ENCODE data around the gene RNF8.

RNF8 gene

DNA sequence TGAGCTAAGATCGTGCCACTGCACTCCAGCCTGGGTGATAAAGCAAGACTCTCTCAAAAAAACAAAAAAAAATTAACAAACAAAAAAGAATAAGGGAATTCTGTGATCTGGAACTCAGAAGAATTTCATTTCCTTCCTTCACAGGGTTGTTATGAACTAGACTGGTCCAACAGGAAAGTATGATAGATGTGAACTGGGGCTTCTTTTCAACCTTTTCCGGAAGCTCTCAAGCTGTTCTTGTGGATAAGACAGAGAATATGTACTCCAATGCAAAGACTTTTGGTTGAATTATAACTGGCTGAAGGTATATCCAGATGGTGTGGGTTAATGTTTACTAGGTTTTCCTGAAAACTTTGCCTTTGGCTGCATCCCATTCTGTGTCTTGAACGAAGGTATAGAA is 5.3 kb downstream of the RNF8 start:
- DNase-seq (ENCODE audit: low spot score), result no peak

DNA sequence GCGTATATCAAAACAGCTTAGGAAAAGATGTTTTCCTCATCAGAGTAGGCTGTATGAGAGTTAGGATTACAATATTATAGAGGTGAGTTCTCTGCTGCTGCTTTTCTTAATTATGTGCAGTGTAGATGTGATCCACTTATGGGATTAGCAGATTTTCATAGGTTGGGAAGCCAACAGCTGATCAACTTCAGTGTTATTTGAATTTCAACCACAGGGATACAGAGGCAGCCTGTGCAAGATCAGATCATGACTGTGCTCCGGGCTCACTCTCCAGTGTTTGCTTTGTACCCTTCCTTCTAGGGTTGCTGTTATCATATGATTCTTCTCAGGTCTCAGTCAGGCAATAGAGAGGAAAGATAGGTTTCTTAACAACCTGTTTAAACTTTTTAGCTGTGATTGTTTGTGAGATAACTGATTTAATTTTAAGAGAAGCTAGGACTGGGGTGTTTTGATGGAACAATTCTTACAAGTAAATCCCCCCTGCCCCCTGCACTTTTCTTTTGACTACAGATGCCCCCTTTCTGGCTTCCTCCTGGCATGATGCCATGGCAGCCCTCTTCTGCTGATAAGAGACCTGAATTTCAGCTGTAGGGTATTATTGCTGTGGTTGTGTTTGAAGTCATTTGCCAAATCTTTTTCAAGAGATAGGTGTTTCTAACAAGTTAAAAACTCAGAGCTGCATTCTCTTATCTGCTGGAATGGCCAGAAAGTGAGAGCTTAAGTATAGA is 8.5 kb downstream of the RNF8 start:
- DNase-seq (ENCODE audit: low spot score), result no peak

DNA sequence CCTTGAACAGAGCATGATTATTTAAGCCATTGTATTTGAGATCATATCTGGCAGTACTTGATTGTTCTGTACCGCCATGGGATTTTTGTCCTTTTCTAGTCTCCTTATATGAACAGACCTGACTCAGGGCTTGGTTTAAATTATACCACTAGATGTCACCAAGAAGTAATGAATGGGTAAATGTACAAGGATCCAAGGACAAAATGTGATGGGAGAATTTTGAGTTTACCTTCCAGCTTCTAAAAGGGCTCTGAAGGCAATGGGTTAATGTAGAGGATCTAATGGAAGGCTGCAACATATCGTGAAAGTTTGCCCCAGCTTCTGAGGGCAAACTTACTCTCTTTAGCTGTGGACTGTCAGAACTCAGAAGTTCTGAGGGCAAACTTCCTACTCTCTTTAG is 12.0 kb downstream of the RNF8 start:
- DNase-seq (ENCODE audit: low spot score), result no peak

DNA sequence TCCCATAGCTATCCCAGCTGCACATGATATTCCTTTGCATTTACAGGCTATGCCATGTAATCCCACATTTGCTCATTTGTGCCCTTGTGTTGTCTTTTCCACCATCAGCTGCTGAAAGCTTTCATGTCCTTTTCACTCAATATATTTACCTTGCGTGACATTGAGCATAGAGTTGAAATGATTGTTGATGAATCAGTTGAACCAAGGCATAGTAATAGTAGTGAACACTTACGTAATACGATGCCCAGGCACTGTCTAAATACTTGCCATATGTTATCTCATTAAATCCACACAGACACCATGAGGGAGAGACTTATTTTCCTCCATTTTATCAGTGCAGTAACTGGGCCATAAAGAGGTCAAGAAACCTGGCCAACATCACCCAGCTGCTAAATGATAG is 13.1 kb downstream of the RNF8 start:
- no peak for DNase-seq (ENCODE audit: low spot score)

DNA sequence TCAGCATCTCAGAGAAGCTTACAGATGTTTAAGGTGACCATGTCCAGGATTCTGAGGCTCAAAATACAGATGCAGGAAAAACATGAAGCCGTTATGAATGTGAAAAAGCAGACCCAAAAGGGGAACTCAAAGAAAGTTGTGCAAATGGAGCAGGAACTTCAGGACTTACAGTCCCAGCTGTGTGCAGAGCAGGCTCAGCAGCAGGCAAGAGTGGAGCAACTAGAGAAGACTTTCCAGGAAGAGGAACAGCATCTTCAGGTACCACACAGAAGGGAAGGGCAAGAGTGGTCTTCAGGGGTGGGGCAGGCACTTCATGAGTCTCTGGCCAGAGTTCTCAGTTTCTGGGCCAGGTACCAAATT is 15.2 kb downstream of the RNF8 start:
- no peak for DNase-seq (ENCODE audit: low spot score)

DNA sequence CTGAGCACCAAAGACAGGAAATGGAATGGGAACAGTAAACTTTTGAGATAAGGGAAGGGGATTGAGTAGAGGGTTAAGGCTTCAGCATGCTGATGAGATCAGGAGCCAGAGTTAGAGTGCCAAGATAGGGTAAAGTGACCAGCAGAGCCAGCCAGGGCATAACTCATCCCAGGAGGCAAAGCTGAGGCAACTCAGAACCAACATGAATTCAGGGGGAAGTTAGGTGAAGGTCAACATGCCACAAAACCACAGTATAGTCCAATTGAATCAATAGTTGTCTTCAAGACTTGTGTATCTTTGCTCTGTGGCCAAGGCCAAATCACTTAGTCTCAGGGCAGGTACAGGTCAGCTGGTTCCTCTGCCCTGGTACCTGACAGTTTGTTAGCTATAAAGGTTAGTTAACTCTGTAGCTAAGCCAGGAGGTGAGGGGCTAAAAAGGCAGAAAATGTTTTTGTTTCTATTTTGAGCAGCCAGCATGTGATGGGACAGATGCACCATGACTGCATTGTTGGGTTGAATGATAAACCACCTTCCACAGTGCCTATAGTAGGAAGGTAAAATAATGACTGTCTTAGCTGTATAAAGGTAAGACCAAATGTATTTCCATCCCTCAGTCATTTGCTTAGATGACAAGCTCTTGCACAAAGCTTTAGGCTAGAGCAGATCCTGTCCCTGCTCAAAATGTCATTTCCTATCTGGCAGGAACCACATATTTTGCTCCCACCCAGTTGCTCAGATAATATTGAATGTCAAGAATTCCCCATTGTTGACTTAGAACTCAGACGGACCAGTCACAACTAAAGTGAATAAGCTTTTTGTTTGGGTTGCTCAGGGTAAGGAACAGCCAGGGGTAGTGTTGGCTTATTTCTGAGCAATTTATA is 15.8 kb downstream of the RNF8 start:
- no peak for DNase-seq (ENCODE audit: low spot score)

DNA sequence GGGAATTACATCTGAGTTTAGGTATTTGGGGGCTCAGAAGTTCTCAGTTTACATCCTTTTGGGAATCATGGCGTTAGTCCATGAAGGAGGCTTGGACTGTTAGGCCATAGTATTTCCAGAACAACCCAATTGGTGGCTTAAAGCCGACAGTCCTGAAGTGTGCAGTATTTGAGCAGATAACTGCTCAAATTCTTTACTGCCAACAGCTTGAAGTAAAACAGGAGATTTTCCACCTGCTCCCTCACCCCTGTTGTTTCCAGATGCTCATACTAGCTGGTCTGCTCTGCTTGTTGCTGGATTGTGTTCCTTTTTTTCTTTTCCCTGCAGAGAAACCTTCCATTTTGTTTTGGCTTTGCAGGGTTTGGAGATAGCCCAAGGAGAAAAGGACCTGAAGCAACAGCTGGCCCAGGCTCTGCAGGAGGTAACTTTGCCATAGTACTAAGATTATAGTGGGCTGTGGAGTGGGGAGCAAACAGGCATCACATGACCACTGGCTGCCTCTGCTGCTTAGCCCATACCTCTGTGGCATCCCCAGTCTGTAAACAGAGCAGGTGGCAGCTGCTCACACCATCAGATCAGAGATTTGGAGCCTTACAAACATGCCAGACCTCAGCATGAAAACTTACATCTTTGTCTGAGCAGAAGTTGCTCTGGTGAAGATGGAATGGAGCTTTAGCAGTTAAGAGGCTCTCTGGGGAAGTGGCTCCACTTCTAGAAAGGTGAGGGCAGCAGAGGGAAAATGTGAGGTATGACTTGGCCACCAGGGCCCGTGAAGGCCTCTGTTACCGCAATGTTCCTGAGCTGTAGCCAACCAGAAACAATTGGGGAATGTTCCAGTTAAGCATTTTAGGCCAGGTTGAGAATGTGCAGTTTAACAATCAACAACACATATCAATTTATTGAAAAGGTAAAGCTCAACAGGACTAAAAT is 17.6 kb downstream of the RNF8 start:
- DNase-seq (ENCODE audit: low spot score), result no peak

DNA sequence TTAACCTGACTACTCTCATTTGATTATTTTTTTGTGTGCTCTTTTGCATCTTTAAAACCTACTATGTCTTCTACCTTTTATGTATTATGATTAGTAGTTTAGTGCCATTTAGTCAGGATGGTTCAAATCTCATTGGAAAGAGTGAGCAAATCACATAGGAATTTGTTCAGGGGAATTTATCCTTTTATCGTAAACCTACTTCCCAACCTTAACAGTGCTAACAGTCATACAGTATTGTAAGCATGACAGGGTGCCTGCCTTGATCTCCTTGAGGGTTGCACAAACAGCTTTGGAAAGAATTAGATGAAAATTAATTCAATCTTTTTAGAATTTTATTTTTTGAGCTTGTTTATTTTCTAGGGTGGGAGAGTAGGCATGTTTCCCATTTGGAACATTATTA is 18.3 kb downstream of the RNF8 start:
- DNase-seq (ENCODE audit: low spot score), result no peak

DNA sequence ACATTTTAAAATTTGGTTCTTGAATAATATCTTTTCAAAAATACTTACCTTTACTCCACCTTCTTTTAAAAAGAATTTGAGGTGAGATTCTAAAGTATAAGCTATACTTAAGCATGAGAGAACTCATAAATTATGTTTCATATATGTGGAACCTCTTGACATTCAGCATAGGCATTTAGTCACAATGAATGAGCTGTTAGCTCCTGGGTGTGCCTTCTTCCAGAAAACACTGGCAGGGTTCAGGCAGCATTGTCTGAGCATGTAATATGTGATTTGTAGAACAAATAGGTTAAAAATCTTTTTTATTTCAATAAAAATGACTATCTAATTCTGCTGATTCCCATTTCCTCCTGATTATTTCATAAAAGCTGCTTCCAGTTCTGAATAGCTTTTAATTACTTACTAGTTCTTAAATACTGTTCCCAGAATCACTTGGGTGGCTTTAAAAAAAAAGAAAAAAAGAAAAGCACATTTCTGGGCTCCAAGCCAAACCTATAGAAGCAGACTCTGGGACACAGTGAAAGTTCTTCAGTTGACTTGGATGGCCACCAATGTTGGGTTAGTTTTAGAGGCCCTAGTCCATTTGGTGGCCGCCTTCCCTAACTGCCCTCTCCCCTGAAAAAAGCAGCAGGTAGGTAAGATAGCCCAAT is 20.2 kb downstream of the RNF8 start:
- DNase-seq (ENCODE audit: low spot score), result no peak

DNA sequence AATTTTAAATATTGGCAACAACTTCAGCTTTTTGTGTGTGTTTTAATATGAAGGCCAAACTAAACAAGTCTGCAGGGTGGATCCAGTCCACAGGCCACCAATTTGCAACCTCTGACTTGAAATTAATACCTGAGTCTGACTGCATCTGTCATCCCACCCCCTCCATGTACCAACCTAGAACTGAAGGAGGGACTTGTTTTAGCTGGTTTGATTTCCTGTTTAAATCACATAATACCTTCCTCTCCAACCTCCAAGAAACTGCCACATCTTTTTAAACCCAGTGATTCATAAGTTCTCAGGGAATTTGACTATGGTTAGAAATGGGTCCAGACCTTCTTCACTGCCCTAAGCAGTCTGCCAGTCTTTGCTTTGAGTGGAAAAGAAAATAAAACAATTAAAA is 21.6 kb downstream of the RNF8 start:
- DNase-seq (ENCODE audit: low spot score), result no peak

DNA sequence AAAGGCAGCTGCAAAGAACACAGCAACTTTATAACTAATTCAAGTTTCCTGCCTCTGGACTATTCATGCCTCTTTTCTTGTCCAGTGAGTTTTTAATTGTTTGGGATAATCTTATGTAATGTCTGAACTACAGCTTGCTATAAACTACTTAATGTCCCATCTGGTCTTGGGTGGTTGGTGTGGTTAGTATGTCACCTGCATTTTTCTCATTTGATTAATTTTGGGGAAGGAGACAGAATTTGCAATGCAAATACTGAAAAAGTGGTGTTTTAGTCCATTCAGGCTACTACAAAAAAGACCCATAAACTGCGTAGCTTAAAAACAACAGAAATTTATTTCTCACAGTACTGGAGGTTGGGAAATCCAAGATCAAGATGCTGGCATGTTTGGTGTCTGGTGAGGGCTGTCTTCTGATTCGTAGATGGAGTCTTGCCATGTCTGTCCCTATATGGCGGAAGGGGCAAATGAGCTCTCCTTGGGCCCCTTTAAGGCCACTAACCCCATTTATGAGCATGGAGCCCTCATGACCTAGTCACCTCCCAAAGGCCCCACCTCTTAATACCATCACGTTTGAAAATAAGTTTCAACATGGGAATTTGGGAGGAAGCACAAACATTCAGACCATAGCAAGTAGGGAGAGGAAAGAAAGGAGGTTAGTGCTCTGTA is 22.4 kb downstream of the RNF8 start:
- peak; percentile 49 for DNase-seq (ENCODE audit: low spot score)

DNA sequence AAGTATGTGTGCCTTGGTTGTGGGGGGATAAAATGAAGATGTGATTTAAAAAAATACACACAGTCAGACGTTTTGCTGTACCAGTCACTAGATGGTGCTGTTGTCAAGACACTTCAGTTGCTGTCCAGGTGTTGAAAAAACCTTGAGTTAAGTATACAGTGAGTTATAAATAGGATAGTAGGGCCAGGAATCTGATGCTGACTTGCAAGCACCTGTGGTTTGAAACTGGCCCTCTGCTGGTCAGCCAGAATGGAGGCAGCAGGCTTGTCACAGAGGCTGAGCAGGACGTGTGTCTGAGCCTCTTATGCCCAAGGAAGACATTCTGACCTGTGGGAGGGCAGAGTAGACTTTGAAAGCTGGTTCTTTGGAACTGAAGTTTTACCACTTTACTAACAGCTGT is 27.8 kb downstream of the RNF8 start:
- DNase-seq (ENCODE audit: low spot score), result peak; percentile 67

DNA sequence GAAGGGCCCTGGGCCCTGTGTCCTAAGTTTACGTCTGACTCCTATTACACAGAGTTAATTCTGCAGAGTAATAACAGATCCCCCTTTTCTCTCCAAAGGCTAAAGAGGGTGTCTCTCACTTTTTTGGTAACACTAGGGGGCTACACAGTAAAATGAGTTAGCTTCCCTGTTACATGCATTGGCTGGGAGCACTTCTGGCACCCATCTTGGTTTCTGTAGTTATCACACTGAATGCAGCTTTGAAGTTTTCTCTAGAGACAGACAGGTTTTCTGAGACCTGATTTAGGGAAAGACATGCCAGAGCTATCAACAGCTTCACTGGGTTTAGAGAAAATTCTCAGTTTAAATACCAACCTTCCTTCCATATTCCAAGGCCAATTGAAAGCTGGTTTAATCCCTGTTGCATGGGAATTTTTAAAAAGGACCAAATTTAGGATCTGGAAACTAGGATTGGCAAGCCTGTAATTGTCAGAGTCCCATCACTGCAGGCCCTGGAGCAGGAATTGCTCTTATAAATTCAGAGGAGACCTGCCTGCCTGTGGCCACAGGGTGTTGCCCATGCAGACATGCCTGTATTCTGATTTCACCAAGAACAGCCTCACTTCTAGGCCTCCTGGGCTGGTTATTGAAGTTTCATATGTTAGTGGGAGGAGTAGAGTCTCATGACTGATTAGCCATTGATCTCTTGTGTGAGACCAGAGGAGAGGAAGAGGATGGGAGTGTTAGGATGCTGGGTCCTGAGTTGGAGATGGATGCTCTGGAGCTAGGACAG is 29.4 kb downstream of the RNF8 start:
- no peak for DNase-seq (ENCODE audit: low spot score)

DNA sequence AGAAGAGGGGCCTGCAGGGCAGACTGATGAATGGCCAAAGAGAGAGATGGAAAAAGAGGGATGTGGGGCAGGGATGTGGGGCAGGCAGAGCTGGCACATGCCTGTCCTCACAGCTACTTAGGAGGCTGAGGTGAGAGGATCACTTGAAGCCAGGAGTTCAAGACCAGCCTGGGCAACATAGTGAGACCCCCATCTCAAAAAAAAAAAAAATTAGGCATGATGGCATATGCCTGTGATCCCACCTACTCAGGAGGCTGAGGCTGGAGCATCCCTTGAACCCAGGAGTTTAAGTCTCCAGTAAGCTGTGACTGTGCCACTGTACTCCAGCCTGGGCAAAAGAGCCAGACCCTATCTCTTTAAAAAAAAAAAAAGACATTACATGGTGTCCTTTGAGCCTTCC is 34.8 kb downstream of the RNF8 start:
- DNase-seq (ENCODE audit: low spot score), result no peak

DNA sequence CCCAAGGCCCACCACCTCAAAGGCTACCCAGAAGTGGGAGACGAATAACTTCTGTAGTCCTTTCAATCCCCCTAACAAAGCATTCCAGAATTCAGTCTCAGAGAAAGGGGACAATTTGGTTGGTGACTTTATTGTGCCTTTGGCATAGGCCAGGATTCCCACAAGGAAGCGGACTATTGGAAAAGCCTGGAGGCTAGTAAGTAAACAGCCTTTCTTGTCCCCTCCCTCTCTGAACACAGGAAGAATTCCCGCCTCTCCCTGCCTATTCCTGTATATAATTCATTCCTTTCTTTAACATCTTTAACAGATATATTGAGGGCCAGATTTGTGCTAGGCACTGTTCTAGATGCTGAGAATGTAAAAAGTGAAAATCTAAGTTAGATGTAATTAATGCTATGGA is 36.1 kb downstream of the RNF8 start:
- DNase-seq (ENCODE audit: low spot score), result no peak

DNA sequence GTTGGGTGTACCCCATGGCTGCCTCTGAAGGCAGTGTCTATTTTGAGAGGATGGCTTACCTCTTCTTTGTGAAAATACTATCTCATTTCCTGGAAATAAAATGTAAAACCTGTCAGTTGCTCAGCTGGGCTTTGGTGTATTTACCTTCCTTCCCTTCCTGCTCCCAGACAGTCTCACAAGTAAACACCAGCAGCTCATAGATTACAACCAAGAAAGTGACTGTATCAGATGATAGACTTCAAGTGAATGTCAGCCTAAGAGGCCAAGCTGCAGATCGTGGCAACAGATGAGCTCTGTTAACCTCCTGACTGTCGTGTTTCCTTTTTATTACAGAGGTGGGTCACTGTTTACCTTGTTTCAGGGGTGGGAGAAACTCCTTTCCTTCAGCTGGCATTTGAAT is 37.3 kb downstream of the RNF8 start:
- no peak for DNase-seq (ENCODE audit: low spot score)

DNA sequence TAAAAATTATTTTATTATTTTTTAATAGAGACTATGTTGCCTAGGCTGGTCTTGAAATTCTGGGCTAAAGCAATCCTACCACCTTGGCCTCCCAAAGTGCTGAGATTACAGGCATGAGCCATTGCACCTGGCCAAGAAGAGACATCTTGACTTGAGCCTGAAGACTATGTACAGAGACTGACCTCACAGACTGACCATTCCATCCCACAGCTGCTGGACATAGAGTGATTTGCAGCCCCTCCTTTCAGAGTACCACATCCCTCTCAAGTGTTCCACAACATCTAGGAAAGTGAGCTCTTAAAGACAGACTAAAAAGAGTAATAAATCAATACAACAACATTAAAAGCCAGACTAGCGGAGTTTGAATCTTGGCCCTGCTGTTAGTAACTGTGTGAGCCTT is 39.0 kb downstream of the RNF8 start:
- DNase-seq (ENCODE audit: low spot score), result no peak

DNA sequence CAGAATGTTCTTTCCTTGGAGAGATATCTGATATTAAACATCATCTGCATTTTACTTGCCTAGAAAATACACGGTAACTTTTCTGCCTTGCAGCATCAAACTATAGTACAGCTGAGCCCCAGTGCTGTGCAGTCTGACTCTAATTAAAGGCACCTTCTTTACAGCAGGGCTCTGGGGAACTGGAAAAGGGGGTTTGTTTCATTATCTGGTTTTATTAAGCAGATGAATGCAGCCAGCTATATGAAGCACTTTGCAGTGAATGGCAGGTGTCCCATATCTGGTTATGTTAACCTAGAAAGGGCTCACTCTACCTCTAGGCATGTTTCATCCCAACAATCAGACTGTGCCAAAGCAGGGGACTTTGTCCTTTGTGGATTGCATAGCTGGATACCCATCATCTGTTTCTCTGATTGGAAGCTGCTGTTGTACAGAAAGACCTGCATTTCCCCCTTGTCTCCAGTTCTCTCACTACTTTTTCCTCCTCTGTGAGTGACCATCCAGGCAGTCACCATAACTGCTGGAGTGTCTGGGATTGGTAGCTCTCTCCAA is 39.7 kb downstream of the RNF8 start:
- DNase-seq (ENCODE audit: low spot score), result no peak

DNA sequence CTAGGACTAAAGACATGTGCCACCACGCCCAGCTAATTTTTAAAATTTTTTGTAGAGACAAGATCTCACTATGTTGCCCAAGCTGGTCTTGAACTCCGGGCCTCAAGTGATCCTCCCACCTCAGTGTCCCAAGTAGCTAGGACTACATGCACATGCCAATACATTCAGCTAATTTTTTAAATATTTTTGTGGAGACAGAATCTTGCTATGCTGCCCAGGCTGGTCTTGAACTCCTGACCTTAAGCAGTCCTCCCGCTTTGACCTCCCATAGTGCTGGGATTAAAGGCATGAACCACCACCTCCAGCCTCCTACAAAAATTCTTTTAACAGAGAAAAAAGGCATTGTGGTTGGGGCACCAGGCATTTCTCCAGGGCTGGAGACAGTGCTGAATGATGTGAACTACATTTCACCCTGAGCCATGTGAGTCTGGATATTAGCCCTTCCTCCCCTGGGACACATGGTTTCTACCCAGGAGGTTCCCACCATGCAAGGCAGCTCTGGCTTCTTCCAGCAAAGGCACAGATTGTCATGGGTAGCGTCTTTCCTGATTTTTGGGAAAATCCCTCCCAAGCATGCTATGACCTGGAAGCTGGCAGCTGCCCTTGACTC is 42.9 kb downstream of the RNF8 start:
- DNase-seq (ENCODE audit: low spot score), result no peak

DNA sequence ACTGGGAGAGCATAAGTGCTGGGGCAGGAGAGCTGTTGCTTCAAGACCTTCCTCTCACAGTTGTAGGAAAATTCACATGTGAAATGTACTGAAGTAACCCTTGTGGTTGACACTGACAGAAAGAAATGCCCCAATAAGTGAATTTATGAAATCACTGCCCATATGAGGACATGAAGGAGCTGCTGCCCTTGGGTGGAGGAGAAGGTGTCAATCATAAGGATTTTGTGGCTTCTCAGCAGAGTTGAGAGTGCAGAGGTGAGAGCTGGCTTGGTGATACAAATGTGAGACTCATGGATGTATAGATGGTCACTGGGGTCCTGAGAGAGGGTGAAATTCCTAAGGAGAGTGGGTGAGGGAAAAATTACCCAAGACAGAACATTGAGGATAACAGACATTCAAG is 45.3 kb downstream of the RNF8 start:
- DNase-seq (ENCODE audit: low spot score), result no peak

All from germinal center (tissue), 1 donor.